Measurements from ENCODE around the gene BTBD8.

BTBD8 gene

GRCh38 chr1:92094595-92094994, 14.4 kb downstream of the BTBD8 start:
- no peak for DNase-seq

DNA sequence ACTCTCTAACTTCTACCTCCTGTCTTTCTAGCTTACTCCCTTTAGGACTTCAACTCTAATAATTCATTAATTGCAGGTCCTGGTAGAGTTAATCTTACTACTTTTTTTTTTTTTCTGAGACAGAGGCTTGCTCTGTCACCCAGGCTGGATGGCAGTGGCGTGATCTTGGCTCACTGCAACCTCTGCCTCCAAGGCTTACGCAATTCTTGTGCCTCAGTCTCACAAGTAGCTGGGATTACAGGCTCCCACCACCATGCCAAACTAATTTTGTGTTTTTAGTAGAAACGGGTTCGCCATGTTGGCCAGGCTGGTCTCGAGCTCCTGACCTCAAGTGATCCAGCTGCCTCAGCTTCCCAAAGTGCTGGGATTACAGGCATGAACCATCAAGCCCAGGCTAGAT, 15.7 kb downstream of the BTBD8 start:
- no peak for DNase-seq

- DNase-seq: no peak
These were observed 16.2 kb downstream of the BTBD8 start for GRCh38 chr1:92096317-92096716.

DNA sequence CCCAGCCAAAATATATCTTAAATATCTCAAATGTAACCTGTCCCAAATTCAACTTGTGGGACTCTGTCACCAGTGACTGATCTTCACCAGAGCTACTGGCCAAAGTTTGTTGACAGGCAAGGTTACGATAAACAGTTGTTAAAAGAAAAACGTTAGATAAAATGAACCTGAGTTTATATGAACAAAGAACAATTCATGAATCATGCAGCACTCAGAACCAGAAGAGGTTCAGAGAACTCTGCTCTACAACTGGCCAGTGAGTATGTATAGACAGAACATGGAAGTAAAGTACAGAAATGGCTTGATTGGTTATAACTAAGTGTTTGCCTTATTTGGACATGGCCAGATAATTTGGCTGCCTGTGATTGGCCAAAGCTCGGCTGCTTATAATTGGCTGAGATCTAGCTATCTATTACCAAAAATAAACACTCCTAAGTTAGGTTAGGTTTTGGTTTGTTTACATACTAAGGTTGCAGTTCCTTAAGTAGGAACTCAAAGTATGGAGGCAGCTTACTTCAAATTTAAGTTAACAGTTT, 25.5 kb downstream of the BTBD8 start:
- DNase-seq: no peak

DNA sequence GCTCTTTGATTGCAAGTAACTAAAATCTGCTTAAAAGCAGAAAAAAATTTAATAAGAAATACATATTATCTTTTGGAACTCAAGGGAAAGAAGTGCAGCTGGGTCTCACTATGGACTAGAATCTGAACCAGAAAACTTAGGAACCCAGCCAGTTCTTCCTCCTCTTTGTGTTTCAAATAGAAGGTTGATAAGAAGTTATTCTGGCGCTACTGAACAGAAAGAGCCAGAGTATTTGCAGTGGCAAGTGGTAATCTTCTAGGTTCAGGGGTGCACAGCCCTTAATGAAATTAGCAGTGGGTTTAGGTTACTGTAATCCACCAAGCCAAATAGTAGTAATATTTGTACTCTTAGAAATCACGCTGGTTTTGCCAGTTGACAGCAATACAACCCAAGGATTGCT, 28.5 kb downstream of the BTBD8 start:
- DNase-seq: no peak

- DNase-seq: no peak
These were observed 37.4 kb downstream of the BTBD8 start for GRCh38 chr1:92117526-92117925.

DNA sequence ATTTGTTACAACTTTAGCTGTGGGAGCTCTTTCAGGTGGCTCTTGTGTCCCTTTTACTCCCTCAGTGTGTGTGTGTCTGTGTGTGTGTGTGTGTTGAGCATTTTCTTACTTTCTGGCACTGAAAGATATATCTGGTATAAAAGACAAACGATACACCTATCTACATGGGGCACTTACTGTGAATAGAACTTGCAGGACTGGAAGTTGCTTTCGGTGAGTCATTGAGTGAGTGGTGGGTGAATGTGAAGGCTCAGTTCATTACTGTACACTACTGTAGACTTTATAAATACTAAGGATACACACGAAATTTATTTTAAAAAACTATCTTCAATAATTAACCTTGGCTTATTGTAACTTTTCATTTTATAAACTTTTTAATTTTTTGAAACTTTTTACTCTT, 38.7 kb downstream of the BTBD8 start:
- DNase-seq: no peak

GRCh38 chr1:92123868-92124267, 43.7 kb downstream of the BTBD8 start:
- no peak for DNase-seq

GRCh38 chr1:92125204-92125603, 45.1 kb downstream of the BTBD8 start:
- no peak for DNase-seq

DNA sequence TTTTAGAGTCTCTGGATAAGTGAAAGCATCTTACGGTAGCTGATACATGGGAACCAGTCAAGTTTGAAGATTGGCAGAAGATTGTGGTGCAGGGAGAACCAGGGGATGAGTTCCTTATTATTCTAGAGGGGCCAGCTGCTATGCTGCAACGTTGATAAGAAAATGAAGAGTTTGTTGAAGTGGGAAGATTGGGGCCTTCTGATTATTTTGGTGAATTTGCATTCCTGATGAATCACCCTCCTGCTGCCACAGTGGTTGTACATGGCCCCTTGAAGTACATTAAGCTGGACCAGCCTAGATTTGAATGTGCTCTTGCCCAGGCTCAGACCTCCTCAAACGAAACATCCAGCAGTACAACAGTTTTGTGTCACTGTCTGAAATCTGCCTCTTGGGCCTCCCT, 45.9 kb downstream of the BTBD8 start:
- no peak for DNase-seq

- no peak for DNase-seq
These were observed 54.2 kb downstream of the BTBD8 start for GRCh38 chr1:92134331-92134730.

GRCh38 chr1:92136341-92136740, 56.2 kb downstream of the BTBD8 start:
- no peak for DNase-seq

DNA sequence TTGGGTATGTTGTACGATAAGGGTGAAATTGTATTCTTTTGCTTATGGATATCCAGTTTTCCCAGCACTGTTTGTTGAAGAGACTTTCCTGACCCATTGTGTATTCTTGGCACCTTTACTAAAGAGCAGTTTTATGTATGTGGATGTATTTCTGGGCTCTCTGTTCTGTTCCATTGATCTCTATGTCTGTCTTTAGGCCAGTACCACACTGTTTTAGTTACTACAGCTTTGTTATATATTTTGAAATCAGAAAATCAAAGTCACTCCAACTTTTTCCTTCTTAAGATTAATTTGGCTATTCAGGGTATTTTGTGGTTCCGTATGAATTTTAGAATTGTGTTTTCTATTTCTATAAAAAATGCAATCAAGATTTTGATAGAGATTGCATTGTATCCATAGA, 74.8 kb downstream of the BTBD8 start:
- no peak for DNase-seq

GRCh38 chr1:92159593-92159992, 79.4 kb downstream of the BTBD8 start:
- DNase-seq: no peak

GRCh38 chr1:92165389-92165788, 85.2 kb downstream of the BTBD8 start:
- DNase-seq: no peak

DNA sequence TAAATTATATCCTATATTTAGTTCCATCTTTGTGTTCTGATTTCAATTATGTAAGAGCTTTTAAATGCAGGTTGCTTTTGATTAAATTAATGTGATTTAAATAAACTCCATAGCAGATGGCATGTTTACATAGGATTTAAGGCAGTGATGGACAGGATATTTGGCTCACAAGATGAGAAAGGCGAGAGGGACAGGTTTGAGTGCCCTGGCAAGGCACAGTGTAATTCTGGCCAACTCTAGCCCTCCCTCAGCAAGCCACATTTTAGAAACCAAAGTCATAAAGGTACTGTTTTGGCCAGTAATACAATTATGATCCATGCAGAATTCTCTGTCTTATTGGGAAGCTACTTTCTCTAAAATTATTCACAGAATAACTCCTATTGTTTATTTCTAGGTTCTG, 87.0 kb downstream of the BTBD8 start:
- no peak for DNase-seq

DNA sequence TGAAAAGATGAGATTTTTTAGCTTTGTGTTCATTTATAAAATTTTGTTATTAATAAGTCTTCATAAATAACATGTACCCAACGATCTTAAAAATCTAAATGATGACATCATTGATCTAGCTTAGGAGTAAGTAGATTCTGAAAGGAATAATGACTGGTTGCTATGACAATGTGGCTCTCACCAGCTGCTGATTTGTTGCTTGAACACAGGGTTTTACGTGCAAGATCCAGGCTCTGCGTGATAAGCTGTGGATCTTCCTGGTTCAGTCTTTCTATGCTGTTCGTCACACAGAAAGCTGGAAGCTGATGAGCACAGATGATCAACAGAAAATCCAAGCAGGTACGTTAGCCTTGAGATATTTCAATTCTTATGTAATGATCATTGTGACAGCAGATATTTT, 88.5 kb downstream of the BTBD8 start:
- no peak for DNase-seq

- DNase-seq: no peak
These were observed 89.3 kb downstream of the BTBD8 start for GRCh38 chr1:92169214-92170005.

DNA sequence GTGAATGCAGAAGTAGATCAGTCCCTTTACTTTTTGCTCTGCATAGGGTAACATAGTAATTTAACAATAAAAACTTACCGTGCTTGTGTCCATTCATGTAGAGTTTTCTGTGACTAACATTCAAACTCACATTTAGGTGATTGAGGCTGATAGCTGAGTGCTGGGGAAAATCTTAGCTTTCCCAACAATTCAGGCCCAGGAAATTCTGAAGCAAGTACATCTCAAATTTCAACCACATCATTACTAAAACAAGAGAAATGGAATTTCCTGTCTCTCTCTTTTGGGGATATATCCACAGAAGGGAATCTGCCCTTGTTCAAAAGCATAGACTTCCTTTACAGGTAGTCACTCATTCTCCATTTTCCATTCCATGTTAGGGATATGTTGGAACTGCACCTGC, 104.5 kb downstream of the BTBD8 start:
- no peak for DNase-seq

- DNase-seq: no peak
These were observed 105.9 kb downstream of the BTBD8 start for GRCh38 chr1:92186081-92186480.

DNA sequence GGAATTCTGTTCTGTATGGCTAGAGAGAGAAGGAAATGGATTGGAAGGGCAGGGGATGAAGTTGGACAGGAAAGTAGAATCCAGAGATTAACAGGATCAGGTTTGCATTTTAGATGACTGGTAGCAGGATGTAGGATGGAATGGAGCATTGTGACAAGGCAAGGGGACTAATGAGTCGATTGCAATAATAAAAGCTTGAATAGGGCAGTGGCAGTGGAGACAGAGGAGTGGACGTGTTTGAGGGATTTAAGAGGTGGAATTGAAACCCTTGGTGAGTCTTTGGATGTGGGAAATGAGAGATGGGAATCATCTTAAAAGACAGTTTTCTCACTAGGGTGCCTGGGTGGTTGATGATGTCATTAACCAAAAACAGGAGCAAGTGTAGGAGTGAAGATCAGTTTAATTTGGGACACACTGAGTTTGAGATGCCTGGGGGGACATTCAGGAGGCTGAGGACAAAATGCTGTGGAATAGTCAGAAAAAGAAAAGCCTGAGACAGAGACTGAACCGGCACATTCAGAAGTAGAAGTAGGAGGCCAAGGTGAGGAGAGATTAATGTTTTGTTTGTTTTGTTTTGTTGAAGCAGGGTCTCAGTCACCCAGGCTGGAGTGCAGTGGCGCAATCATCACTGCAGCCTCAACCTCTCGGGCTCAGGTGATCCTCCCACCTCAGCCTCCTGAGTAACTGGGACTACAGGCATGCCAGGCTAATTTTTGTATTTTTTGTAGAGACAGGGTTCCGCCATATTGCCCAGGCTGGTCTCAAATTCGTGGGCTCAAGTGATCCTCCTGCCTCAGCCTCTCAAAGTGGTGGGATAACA, 108.5 kb downstream of the BTBD8 start:
- DNase-seq: no peak

- DNase-seq: no peak
These were observed 111.6 kb downstream of the BTBD8 start for GRCh38 chr1:92191726-92192125.

DNA sequence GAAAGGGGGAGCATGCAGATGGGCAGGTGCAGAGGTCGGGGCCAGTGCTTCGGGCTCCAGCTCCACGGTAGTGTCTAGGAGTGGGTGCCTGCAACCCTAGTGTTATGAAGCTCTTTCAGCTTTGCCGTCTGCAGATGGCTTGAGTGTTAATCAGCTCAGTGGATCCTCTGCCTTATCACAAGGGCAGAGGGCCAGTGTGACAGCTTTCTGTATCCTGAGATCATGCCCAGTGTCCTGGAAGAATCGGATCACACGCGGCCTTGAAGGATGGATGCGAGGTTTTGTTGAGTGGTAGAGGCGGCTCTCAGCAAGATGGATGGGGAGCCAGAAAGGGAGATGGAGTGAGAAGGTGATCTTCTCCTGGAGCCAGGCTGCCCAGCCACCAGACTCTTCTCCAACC, 112.1 kb downstream of the BTBD8 start:
- DNase-seq: no peak

DNA sequence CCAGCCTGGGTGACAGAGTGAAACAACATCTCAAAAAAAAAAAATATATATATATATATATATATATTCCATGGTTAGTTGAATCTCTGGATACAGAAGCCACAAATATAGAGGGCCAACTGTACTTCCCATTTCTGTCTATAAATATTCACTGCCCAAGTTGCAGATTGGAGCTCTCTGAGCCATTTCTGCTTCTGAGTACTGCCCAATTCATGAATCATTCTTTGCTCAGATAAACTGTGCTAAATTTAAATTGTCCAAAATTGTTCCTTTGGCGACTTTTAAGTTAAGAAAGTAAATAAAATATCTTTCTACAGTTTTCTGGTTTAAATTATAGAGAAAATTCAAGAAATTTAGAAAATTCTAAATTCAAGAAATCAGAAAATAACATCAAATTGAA, 114.4 kb downstream of the BTBD8 start:
- no peak for DNase-seq
